Activated T-cell treated with anti-CD3 and anti-CD28 coated beads, Interleukin-2, amount 50 U/mL, for 4 hours (primary cell): ENCODE results near the gene IGF2BP1. TPM values are rescaled to one million over a fixed set of nuclear protein-coding genes. Genes with fewer than 3 reads are reported as not detected.

ENCODE experiments used
- ATAC-seq, 2 donors: fragments of 200-7000 bp; cut with Tn5 transposase; one replicate each; pipeline ENCODE4 v1.10.0; 2021
- DNase-seq: peaks from one replicate; pipeline ENCODE4 v3.0.0-alpha.2; 2020
- H3K27me3 Mint-ChIP-seq: one replicate; pipeline ENCODE4 v1.8.0; 2021; ENCODE audit warnings: low read depth, mixed read lengths
- H3K36me3 Mint-ChIP-seq: one replicate; pipeline ENCODE4 v1.8.0; 2022; ENCODE audit warnings: mixed read lengths; ENCODE audit not compliant: insufficient read depth
- H3K4me1 Mint-ChIP-seq: one replicate; pipeline ENCODE4 v1.8.0; 2021; ENCODE audit warnings: low read depth, mixed read lengths
- H3K4me3 Mint-ChIP-seq: one replicate; pipeline ENCODE4 v1.8.0; 2021; ENCODE audit warnings: mild to moderate bottlenecking, moderate library complexity, mixed read lengths
- H3K9me3 Mint-ChIP-seq: one replicate; pipeline ENCODE4 v1.8.0; 2021; ENCODE audit warnings: mixed read lengths
- total RNA-seq, 3 donors: library from RNA; stranded (reverse); gene quantifications; one replicate each; pipeline ENCODE4 v1.2.1, GENCODE V29; 2021

Gene IGF2BP1
- total RNA-seq, 3 donors from 2014 or later, result 0.32 to 0.76 (median 0.35) TPM

DNA sequence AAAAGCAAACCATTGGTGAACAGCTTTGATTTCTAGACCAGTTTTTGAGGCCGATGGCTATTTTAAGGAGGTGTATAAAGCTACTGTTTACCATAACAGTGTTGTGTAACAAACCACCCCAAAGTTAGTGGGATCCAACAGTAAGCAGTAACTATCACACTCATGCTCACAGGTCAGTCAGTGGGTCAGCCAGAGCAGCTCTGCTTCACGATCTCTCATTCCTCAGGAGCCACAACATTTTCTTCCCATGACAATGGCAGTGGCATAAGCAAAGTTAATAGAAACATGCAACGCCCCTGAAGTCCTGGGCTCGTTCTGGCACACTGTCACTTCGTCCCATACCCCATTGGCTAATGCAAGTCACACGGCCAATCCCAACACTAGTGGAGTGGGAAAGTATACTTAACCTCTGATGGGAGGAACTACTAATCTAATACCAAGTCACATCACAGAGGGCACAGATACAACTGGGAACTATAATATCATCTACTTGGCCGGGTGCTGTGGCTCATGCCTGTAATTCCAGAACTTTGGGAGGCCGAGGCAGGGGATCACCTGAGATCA, 107.4 kb downstream of the IGF2BP1 start:
- peaks cover 5% of the 10 kb centered on the region for H3K27me3 Mint-ChIP-seq
- H3K4me1 Mint-ChIP-seq, result peaks cover 2% of the 10 kb centered on the region
- ATAC-seq (no peak), DNase-seq (no peak)
- no peak overlapping the region for H3K4me3 Mint-ChIP-seq
- no peaks in the 10 kb centered on the region for H3K36me3 Mint-ChIP-seq
- H3K9me3 Mint-ChIP-seq, result no peaks in the 10 kb centered on the region

Other genes with a start within 250 kb of the IGF2BP1 start
- not detected for gene TTLL6, start 180.2 kb upstream of the IGF2BP1 start, total RNA-seq
- 10 to 100 TPM; 34.0 to 45.5 (median 34.3) TPM for gene CALCOCO2, start 166.3 kb upstream of the IGF2BP1 start, total RNA-seq
- 100 to 1,000 TPM; 166 to 188 (median 188) TPM for gene ATP5MC1, start 104.6 kb upstream of the IGF2BP1 start, total RNA-seq
- gene UBE2Z, start 89.0 kb upstream of the IGF2BP1 start, total RNA-seq, result 100 to 1,000 TPM in 1 of 3 donors, 10 to 100 TPM in 2; 92.7 to 103 (median 94.3) TPM
- gene SNF8, start 52.5 kb upstream of the IGF2BP1 start, total RNA-seq, result 100 to 1,000 TPM; 166 to 173 (median 170) TPM
- not detected for gene GIP, start 28.8 kb upstream of the IGF2BP1 start, total RNA-seq
- not detected for gene B4GALNT2, start 135.4 kb downstream of the IGF2BP1 start, total RNA-seq
- gene GNGT2, start 213.2 kb downstream of the IGF2BP1 start, total RNA-seq, result 10 to 100 TPM in 2 of 3 donors, 1 to 10 TPM in 1; 8.7 to 14.8 (median 12.8) TPM
- gene ABI3, start 213.3 kb downstream of the IGF2BP1 start, total RNA-seq, result 10 to 100 TPM; 15.0 to 24.2 (median 22.7) TPM
- gene PHOSPHO1, start 233.4 kb downstream of the IGF2BP1 start, total RNA-seq, result under 1 TPM in 1 of 3 donors, not detected in 2; 0.23 TPM